RWPE2 (cell line): ENCODE measurements around the gene ARHGEF10L.
"Not testable (repeated sequence)": the region's sequence is repeated elsewhere in the genome, so short reads cannot be mapped to it uniquely, and the experiment has no call there.

Experiments used
- ATAC-seq: fragments of 200-7000 bp; cut with Tn5 transposase; 3 replicates; pipeline ENCODE4 v1.9.1; 2021; ENCODE audit warnings: low read depth
- DNase-seq: peaks from one replicate; pipeline ENCODE4 v3.0.0-alpha.2; 2020; ENCODE audit warnings: low spot score
- H3K27ac ChIP-seq: fragments of 450-650 bp; 2 replicates; pipeline ENCODE4 v1.5.1; 2017; ENCODE audit warnings: mild to moderate bottlenecking; ENCODE audit not compliant: poor library complexity, severe bottlenecking
- H3K27me3 ChIP-seq: fragments of 250-450 bp; sonication (Bioruptor Pico); 2 replicates; pipeline ENCODE4 v1.5.1; 2021; ENCODE audit warnings: mild to moderate bottlenecking, moderate library complexity; ENCODE audit not compliant: insufficient read depth, poor library complexity, severe bottlenecking
- H3K36me3 ChIP-seq: fragments of 250-450 bp; sonication (Bioruptor Pico); 2 replicates; pipeline ENCODE4 v1.5.1; 2020; ENCODE audit warnings: low read depth, mild to moderate bottlenecking, moderate library complexity
- H3K4me1 ChIP-seq: fragments of 250-450 bp; sonication (Bioruptor Pico); 2 replicates; pipeline ENCODE4 v1.5.1; 2021; ENCODE audit warnings: mild to moderate bottlenecking, moderate library complexity; ENCODE audit not compliant: insufficient read depth, poor library complexity, severe bottlenecking
- H3K4me3 ChIP-seq: fragments of 250-450 bp; sonication (Bioruptor Pico); 2 replicates; pipeline ENCODE4 v1.5.1; 2021; ENCODE audit warnings: mild to moderate bottlenecking, moderate library complexity; ENCODE audit not compliant: severe bottlenecking
- H3K9me3 ChIP-seq: fragments of 250-450 bp; sonication (Bioruptor Pico); 2 replicates; pipeline ENCODE4 v1.5.1; 2021; ENCODE audit warnings: mild to moderate bottlenecking, moderate library complexity; ENCODE audit not compliant: severe bottlenecking
- TF ChIP-seq, protein P1 (sequence below): fragments of 450-650 bp; IDR thresholded peaks from one replicate; pipeline ENCODE4 v1.5.1; 2017; ENCODE audit warnings: mild to moderate bottlenecking, moderate library complexity; ENCODE audit not compliant: poor library complexity, severe bottlenecking

ARHGEF10L gene

DNA sequence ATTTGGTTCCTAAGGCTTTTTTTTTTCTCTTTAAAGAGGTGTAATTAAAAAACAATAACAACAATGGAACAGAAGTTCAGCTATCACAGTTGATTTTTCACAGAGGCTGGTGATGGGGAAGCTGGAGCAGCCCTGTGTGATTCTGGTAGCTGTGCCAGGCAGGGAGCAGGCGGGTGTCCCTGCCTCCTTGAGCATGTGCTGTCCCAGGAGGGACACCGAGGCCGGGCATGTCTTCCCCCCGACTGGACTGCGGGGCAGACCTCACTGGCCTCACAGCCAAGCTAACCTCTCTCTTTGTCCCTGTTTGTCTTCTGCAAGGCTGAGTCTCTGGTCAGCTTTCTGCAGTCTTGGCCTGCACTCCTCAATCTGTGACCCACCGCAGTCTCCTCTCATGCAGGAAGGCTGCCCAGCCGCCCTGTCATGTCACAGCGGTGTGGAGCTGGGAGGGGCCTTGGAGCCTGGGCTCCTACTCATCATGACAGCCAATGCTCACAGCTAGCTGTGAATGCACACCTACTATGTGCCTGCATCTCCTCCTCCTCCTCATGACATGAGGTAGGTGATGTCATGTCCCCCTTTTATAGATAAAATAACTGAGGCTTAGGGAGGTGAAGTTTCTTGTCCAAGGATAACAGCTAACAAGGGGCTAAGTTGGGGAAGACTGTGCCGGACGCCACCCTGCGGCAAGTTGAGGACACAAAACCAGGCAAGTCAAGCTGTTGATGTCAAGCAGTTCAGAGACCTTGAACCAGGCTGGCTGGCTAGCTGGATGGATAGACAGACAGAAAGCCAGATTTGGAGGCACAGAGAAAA is 205.4 kb downstream of the ARHGEF10L start:
- H3K27me3 ChIP-seq, result peaks cover 20% of the 10 kb centered on the region
- no peak for ATAC-seq

DNA sequence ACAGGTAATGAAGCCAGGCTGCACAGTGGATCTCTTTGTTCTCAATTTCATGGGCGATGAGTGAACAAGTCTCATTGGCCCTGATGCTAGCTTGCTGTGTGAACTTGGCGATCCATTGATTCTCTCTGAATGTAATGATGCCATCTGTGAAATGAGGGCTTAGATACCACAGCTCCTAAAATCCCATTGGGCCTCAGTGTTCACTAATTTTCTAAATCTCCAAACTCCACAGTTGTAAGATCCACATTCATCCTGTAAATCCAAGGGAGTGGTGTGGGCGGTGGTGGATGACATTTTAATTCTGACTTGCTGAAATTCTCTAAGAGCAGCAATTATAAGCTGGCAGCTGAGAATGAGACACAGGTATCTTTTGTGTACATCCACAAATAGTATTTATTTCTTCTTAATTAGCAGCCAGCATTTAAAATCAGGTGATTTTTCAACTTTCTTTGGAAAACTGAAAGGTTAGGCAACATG is 206.0 kb downstream of the ARHGEF10L start:
- no peak overlapping the region for H3K4me3 ChIP-seq
- peaks cover 20% of the 10 kb centered on the region for H3K27me3 ChIP-seq
- no peaks in the 10 kb centered on the region for H3K36me3 ChIP-seq
- no peak overlapping the region for H3K27ac ChIP-seq
- no peaks in the 10 kb centered on the region for H3K4me1 ChIP-seq
- no peak for ATAC-seq
- H3K9me3 ChIP-seq, result no peaks in the 10 kb centered on the region
- TF ChIP-seq, protein P1, sequence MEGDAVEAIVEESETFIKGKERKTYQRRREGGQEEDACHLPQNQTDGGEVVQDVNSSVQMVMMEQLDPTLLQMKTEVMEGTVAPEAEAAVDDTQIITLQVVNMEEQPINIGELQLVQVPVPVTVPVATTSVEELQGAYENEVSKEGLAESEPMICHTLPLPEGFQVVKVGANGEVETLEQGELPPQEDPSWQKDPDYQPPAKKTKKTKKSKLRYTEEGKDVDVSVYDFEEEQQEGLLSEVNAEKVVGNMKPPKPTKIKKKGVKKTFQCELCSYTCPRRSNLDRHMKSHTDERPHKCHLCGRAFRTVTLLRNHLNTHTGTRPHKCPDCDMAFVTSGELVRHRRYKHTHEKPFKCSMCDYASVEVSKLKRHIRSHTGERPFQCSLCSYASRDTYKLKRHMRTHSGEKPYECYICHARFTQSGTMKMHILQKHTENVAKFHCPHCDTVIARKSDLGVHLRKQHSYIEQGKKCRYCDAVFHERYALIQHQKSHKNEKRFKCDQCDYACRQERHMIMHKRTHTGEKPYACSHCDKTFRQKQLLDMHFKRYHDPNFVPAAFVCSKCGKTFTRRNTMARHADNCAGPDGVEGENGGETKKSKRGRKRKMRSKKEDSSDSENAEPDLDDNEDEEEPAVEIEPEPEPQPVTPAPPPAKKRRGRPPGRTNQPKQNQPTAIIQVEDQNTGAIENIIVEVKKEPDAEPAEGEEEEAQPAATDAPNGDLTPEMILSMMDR, result no peak
- no peak for DNase-seq

More for the DNA sequence above, 205.4 kb downstream of the ARHGEF10L start:
- H3K27ac ChIP-seq, result no peak overlapping the region
- H3K4me3 ChIP-seq, result no peak overlapping the region
- TF ChIP-seq, protein P1, result no peak
- no peak for DNase-seq
- no peaks in the 10 kb centered on the region for H3K36me3 ChIP-seq
- H3K4me1 ChIP-seq, result no peaks in the 10 kb centered on the region
- no peaks in the 10 kb centered on the region for H3K9me3 ChIP-seq

DNA sequence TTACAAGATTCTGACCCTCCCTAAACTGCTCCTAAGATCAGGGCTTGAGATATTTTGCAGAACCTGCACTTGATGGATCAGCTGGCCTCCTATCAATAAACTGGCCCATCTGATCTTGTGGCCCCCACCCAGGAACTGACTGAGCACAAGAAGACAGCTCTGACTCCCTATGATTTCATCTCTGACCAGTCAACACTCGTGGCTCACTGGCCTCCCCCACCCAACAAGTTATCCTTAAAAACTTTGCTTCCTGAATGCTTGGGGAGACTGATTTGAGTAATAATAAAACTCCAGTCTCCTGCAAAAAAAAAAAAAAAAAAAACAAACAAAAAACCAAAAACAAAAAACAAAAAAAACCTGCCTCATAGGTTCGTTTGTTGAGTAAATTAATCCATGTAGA is 206.8 kb downstream of the ARHGEF10L start:
- H3K4me3 ChIP-seq, H3K27ac ChIP-seq, H3K9me3 ChIP-seq, DNase-seq, H3K36me3 ChIP-seq, ATAC-seq, H3K4me1 ChIP-seq: not testable (repeated sequence)
- peaks cover 13% of the 10 kb centered on the region for H3K27me3 ChIP-seq

DNA sequence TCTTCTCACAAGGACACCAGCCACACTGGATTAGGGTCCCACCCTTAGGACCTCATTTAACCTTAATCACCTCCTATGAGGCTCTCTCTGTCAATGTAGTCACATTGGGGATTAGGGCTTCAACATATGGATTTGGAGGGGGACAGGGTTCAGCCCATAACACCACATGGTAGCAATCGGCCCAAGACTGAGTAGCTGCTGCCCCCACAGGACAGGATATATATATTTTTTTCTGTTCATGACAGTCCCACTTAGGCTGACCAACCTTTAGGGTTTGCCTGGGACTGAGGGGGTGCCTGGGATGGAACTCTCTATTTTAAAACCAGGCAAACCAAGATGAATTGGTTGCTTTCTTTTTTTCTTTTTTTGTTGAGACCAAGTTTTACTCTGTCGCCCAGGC is 207.4 kb downstream of the ARHGEF10L start:
- Histone ChIP-seq H3K4me3 (no peak overlapping the region), H3K4me1 (no peaks in the 10 kb centered on the region), H3K27me3 (peaks cover 8% of the 10 kb centered on the region), H3K27ac (no peak overlapping the region), H3K9me3 (no peaks in the 10 kb centered on the region), H3K36me3 (no peaks in the 10 kb centered on the region)
- DNase-seq, result no peak
- no peak for ATAC-seq
- TF ChIP-seq, protein P1, result no peak
